K562 (cell line): ENCODE results near the gene E2F1. TPM values are rescaled to one million over a fixed set of nuclear protein-coding genes. Genes with fewer than 3 reads are reported as not detected.

Experiments
- BRD4 ChIP-seq: fragments of 200-600 bp; sonication (generic); IDR thresholded peaks from 2 replicates; pipeline ENCODE4 v1.6.1; 2017; ENCODE audit warnings: inconsistent platforms
- CREBBP ChIP-seq: IDR thresholded peaks from one replicate; pipeline ENCODE4 v1.6.1; 2012; ENCODE audit warnings: low read depth, mild to moderate bottlenecking, control low read depth, inconsistent platforms, low read length
- E2F3 ChIP-seq: fragments of 250-450 bp; sonication (Bioruptor Pico); IDR thresholded peaks from 2 replicates; pipeline ENCODE4 v1.4.0; 2020; ENCODE audit warnings: mild to moderate bottlenecking
- ETV5 ChIP-seq: sonication (generic); formaldehyde crosslinking; IDR thresholded peaks from 2 replicates; pipeline ENCODE4 v1.4.0; 2020; ENCODE audit warnings: low read depth, mild to moderate bottlenecking, missing genetic modification reagents
- KLF1 ChIP-seq: fragments of 450-650 bp; IDR thresholded peaks from 2 replicates; pipeline ENCODE4 v1.6.1; 2016; ENCODE audit warnings: missing genetic modification characterization, missing compliant biosample characterization
- NCOA2 ChIP-seq, 2 experiments: fragments of 450-650 bp; IDR thresholded peaks; 2 replicates each; pipeline ENCODE4 v1.6.1; 2018; ENCODE audit warnings: mild to moderate bottlenecking in 2 of 2, moderate library complexity in 1 of 2; ENCODE audit not compliant: partially characterized antibody in 2 of 2
- PRPF4 ChIP-seq: fragments of 200-400 bp; formaldehyde crosslinking; IDR thresholded peaks from one replicate; pipeline ENCODE4 v1.6.1; 2017; ENCODE audit warnings: low read length, low read depth, mild to moderate bottlenecking; ENCODE audit not compliant: insufficient read depth, poor library complexity, severe bottlenecking
- SLC30A9 ChIP-seq: fragments of 250-450 bp; sonication (Bioruptor Pico); IDR thresholded peaks from 2 replicates; pipeline ENCODE4 v1.8.0; 2022; ENCODE audit warnings: mild to moderate bottlenecking, moderate library complexity
- TAF15 ChIP-seq: fragments of 200-400 bp; formaldehyde crosslinking; IDR thresholded peaks from 2 replicates; pipeline ENCODE4 v1.6.1; 2017; ENCODE audit warnings: mild to moderate bottlenecking, low read depth, low read length, moderate library complexity
- TBP ChIP-seq: optimal IDR thresholded peaks from 2 replicates; pipeline ENCODE3; 2011; ENCODE audit warnings: low read depth, low read length, improper control_type of control experiment
- ZBTB17 ChIP-seq: fragments of 450-650 bp; formaldehyde crosslinking; IDR thresholded peaks from 2 replicates; pipeline ENCODE4 v1.4.0; 2020; ENCODE audit warnings: mild to moderate bottlenecking
- ZFP30 ChIP-seq: fragments of 250-450 bp; sonication (Bioruptor Pico); IDR thresholded peaks from 2 replicates; pipeline ENCODE4 v1.8.0; 2022; ENCODE audit warnings: moderate library complexity, mild to moderate bottlenecking, inconsistent platforms, borderline replicate concordance
- ZKSCAN1 ChIP-seq: fragments of 150-350 bp; IDR thresholded peaks from 2 replicates; pipeline ENCODE4 v1.6.1; 2016; ENCODE audit warnings: low read depth, low read length
- ZNF224 ChIP-seq: sonication (generic); formaldehyde crosslinking; IDR thresholded peaks from 2 replicates; pipeline ENCODE4 v1.8.0; 2022; ENCODE audit warnings: mild to moderate bottlenecking, missing genetic modification reagents
- ZNF668 ChIP-seq: fragments of 250-450 bp; sonication (Bioruptor Pico); IDR thresholded peaks from 2 replicates; pipeline ENCODE4 v1.8.0; 2022; ENCODE audit warnings: mild to moderate bottlenecking, inconsistent platforms
- polyA plus RNA-seq, 8 experiments: library from polyadenylated mRNA; depleted of rRNA in 4 of 8; stranded (reverse) in 5 of 8; unstranded in 3 of 8; fragments of >200 nt; fragmentation: Nextera tagmentation in 2 of 8; fragmentation: Illumina TruSeq in 1 of 8; extraction: Ambion mirVana in 2 of 8; extraction: Trizol in 1 of 8; gene quantifications; 2 replicates each; pipeline versions ENCODE4 v1.2.1 to v1.2.3, GENCODE V29; 2011 to 2014; ENCODE audit warnings: inconsistent platforms in 1 of 8, missing spikeins in 1 of 8
- total RNA-seq, 7 experiments: library from RNA; depleted of rRNA in 6 of 7; stranded (reverse); fragments of >200 nt in 6 of 7; fragmentation: Illumina TruSeq in 2 of 7; extraction: Trizol in 2 of 7; gene quantifications; 2 replicates each; pipeline versions ENCODE4 v1.2.1 to v1.2.3, GENCODE V29; 2011 to 2021; ENCODE audit warnings: low replicate concordance in 1 of 7
- TF ChIP-seq, protein P1 (sequence below), 2 experiments: IDR thresholded peaks; 2 replicates each; pipeline ENCODE4 v1.6.1; 2011; ENCODE audit warnings: borderline replicate concordance in 1 of 2, control low read depth in 1 of 2, low read depth in 1 of 2, low read length in 1 of 2, mild to moderate bottlenecking in 1 of 2, mixed read lengths in 1 of 2, moderate library complexity in 1 of 2; ENCODE audit not compliant: insufficient read depth in 1 of 2, insufficient read length in 1 of 2, poor library complexity in 1 of 2, severe bottlenecking in 1 of 2; ENCODE audit errors: extremely low read depth in 1 of 2
- TF ChIP-seq, protein P2 (sequence below): fragments of 450-650 bp; formaldehyde crosslinking; IDR thresholded peaks from 2 replicates; pipeline ENCODE4 v1.4.0; 2020; ENCODE audit warnings: mild to moderate bottlenecking, mixed read lengths
- TF ChIP-seq, protein P3 (sequence below): fragments of 250-450 bp; sonication (Bioruptor Pico); IDR thresholded peaks from 2 replicates; pipeline ENCODE4 v1.8.0; 2021; ENCODE audit warnings: mild to moderate bottlenecking, moderate library complexity
- TF ChIP-seq, protein P4 (sequence below): fragments of 150-350 bp; IDR thresholded peaks from 2 replicates; pipeline ENCODE4 v1.6.1; 2014; ENCODE audit warnings: low read depth, mild to moderate bottlenecking, low read length, borderline replicate concordance

E2F1 gene
- total and polyA plus RNA-seq, 9 of the 15 experiments (the other 6 are each of a cell fraction or from before 2014, with no cell fraction given) = 0.14 to 30.6 (median 13.1) TPM

DNA sequence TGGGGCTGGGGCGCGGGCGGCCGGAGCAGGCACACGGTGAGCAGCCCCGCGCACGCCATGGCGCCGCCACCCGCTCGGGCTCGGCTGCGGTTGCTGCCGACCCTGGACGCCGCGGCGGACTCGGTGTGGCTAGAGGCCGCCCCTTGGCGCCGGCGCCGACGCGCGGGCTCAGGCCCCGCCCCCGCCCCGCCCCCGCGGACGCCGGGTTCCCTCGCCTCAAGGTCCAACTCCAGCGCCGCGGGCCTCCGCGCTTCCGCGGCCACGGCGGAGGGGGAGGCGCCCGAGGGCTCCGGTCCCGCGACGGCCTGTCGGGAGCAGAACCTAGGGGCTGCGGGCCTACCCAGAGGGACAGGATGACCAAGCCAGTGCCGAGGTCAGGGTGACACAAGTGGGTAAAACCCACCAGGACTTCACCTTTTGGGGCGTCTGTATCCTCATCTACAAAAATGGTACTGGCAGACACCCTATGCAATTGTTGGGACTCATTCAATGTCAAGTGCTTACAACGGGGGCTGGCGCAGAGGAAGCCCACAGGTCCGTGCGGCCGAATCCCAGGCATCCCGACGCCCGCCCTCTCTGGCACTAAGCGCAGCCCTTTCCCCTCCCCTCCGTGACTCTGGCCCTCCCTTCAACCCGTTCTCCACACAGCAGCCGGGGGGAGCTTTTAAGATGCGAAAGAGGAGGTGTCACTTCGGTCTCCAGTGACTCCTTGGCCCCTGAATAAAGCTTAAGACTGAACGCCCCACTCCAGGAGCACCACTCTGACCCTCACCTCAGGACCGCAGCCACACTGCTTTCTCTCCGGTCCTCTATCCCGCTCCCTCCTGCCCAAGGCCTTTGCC lies 11.7 kb downstream of the E2F1 start, which contains the start of gene NECAB3 (continued):
- TF ChIP-seq E2F3 (CRISPR knock-in tag) = no peak
- no peak for TF ChIP-seq ZNF668 (CRISPR knock-in tag)
- TF ChIP-seq KLF1 (tag) = no peak
- peak; percentile 46 for TF ChIP-seq TBP
- TF ChIP-seq PRPF4 = no peak
- TF ChIP-seq, protein P1, sequence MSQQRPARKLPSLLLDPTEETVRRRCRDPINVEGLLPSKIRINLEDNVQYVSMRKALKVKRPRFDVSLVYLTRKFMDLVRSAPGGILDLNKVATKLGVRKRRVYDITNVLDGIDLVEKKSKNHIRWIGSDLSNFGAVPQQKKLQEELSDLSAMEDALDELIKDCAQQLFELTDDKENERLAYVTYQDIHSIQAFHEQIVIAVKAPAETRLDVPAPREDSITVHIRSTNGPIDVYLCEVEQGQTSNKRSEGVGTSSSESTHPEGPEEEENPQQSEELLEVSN (IDR thresholded peaks at IDR 0.05; ENCODE audit: borderline replicate concordance in 1 of 2, extremely low read depth in 1 of 2, insufficient read depth in 1 of 2, insufficient read length in 1 of 2, low read depth in 1 of 2, low read length in 1 of 2, poor library complexity in 1 of 2, severe bottlenecking in 1 of 2) = peak in 1 of 2 experiments; percentile 65
- no peak for TF ChIP-seq BRD4
- no peak for TF ChIP-seq SLC30A9 (CRISPR knock-in tag)
- peak; percentile 19; the same call in 1 of the 2 replicates for TF ChIP-seq ETV5 (CRISPR knock-in tag)
- TF ChIP-seq, protein P2, sequence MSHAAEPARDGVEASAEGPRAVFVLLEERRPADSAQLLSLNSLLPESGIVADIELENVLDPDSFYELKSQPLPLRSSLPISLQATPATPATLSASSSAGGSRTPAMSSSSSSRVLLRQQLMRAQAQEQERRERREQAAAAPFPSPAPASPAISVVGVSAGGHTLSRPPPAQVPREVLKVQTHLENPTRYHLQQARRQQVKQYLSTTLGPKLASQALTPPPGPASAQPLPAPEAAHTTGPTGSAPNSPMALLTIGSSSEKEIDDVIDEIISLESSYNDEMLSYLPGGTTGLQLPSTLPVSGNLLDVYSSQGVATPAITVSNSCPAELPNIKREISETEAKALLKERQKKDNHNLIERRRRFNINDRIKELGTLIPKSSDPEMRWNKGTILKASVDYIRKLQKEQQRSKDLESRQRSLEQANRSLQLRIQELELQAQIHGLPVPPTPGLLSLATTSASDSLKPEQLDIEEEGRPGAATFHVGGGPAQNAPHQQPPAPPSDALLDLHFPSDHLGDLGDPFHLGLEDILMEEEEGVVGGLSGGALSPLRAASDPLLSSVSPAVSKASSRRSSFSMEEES = no peak
- TF ChIP-seq ZFP30 = no peak
- no peak for TF ChIP-seq TAF15
- TF ChIP-seq, protein P3, sequence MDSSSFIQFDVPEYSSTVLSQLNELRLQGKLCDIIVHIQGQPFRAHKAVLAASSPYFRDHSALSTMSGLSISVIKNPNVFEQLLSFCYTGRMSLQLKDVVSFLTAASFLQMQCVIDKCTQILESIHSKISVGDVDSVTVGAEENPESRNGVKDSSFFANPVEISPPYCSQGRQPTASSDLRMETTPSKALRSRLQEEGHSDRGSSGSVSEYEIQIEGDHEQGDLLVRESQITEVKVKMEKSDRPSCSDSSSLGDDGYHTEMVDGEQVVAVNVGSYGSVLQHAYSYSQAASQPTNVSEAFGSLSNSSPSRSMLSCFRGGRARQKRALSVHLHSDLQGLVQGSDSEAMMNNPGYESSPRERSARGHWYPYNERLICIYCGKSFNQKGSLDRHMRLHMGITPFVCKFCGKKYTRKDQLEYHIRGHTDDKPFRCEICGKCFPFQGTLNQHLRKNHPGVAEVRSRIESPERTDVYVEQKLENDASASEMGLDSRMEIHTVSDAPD (CRISPR knock-in tag) = no peak
- no peak for TF ChIP-seq NCOA2 (IDR thresholded peaks at IDR 0.05; ENCODE audit: partially characterized antibody in 2 of 2)
- no peak for TF ChIP-seq ZNF224
- TF ChIP-seq ZBTB17 = 0 out of 2 replicates have a peak, but pooled peaks have one; percentile 26
- no peak for TF ChIP-seq CREBBP
- TF ChIP-seq, protein P4, sequence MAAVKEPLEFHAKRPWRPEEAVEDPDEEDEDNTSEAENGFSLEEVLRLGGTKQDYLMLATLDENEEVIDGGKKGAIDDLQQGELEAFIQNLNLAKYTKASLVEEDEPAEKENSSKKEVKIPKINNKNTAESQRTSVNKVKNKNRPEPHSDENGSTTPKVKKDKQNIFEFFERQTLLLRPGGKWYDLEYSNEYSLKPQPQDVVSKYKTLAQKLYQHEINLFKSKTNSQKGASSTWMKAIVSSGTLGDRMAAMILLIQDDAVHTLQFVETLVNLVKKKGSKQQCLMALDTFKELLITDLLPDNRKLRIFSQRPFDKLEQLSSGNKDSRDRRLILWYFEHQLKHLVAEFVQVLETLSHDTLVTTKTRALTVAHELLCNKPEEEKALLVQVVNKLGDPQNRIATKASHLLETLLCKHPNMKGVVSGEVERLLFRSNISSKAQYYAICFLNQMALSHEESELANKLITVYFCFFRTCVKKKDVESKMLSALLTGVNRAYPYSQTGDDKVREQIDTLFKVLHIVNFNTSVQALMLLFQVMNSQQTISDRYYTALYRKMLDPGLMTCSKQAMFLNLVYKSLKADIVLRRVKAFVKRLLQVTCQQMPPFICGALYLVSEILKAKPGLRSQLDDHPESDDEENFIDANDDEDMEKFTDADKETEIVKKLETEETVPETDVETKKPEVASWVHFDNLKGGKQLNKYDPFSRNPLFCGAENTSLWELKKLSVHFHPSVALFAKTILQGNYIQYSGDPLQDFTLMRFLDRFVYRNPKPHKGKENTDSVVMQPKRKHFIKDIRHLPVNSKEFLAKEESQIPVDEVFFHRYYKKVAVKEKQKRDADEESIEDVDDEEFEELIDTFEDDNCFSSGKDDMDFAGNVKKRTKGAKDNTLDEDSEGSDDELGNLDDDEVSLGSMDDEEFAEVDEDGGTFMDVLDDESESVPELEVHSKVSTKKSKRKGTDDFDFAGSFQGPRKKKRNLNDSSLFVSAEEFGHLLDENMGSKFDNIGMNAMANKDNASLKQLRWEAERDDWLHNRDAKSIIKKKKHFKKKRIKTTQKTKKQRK = no peak
- TF ChIP-seq ZKSCAN1 = peak; percentile 33; the same call in 1 of the 2 replicates
